ENCODE measurements around the gene OR13D1. TPM values are rescaled to one million over a fixed set of nuclear protein-coding genes. Genes with fewer than 3 reads are reported as not detected.
"Not testable (repeated sequence)": the region's sequence is repeated elsewhere in the genome, so short reads cannot be mapped to it uniquely, and the experiment has no call there.

Gene OR13D1, protein sequence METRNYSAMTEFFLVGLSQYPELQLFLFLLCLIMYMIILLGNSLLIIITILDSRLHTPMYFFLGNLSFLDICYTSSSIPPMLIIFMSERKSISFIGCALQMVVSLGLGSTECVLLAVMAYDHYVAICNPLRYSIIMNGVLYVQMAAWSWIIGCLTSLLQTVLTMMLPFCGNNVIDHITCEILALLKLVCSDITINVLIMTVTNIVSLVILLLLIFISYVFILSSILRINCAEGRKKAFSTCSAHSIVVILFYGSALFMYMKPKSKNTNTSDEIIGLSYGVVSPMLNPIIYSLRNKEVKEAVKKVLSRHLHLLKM
- not detected for total RNA-seq

DNA sequence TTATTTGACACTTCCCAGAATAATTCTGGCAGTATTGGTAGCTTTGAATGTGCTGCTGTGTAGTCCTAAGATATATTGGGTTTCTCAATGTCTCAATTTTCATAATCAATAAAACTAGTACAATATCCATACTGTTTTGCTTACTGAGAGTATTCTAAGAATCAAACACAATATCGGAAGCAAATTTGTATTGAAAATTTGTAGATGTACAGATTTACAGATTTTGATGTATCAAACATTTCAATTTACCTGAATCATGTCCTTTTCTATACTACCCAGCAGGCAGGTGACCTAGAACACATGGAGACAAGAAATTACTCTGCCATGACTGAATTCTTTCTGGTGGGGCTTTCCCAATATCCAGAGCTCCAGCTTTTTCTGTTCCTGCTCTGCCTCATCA, at the start of gene OR13D1:
TSS of gene OR13D1 (plus strand) at position 301 of the 400 bp plus-strand sequence. CDS start at position 301, 0 bp downstream.
- ChIA-PET CTCF (no interaction called here), POLR2A (no interaction called here)

DNA sequence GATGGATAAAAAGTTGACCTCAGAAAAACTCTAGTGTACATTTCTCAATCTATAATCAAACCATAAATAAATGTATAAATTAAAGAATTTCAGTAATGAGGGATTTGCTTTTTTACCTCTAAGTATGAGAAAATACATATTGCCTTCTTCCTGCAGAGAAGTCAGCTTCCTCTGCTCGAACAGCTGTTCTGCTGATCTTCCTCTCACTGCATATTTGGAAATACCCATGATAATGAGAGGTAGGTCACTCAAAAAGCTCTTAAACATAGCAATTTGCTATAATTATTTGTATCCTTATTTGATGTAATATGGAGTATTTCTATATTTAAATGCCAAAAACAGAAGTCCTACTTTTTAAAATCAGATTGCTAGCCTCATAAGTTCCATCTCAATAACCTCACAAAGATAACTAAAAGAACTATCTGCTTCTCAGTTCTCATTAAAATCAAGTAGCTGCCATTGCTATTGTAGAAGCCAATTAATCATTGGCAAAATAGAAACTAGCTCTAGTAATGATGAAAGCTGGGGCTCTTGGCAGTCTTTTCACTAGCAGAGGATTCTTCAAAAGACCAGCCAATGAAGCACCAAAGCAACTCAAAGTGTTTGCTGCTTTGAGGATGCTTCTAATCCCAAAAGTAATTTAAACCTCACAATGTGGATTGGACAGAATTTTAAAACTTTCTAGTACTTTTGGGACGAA, 35.7 kb upstream of the OR13D1 start:
- ChIA-PET CTCF (no interaction called here), POLR2A (no interaction called here)

DNA sequence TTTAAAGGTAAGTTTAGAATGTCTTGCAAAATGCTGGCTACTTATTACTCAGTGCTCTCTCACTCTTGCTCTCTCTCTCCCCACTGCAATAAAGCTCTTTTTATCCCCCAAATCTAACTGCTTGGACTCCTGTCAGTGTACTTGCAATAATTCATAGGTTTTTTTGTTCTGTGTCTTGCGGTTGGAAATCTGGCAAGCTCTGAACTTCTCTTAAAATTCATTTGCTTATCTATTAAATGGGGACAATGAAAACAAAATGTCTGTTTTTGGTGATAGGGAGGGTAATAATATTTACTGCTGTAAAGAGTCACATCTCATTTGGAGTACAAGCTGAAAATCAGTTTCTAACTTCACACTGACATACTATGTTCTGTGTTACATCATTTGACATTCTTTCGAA, 18.7 kb upstream of the OR13D1 start:
- ChIA-PET POLR2A (no interaction called here), CTCF (no interaction called here)

DNA sequence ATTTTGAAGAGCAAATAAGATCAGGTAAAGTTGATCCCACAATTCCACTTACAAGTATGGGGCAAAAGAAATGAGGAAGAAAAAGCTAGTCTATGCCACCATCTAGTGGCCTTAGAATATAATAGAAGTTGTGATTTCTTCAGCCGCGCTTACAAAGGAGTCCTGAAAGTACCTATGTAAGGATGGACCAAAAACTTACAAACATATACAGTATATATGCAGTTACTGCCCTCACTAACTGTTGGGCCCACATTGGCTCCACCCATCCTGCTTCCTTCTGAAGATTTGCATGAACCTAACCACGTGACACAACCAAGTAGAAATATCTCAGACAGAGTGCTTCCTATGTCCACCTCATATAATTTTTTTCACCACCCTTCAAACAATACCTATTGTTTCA, 11.7 kb upstream of the OR13D1 start:
- ChIA-PET POLR2A (no interaction called here), CTCF (no interaction called here)

DNA sequence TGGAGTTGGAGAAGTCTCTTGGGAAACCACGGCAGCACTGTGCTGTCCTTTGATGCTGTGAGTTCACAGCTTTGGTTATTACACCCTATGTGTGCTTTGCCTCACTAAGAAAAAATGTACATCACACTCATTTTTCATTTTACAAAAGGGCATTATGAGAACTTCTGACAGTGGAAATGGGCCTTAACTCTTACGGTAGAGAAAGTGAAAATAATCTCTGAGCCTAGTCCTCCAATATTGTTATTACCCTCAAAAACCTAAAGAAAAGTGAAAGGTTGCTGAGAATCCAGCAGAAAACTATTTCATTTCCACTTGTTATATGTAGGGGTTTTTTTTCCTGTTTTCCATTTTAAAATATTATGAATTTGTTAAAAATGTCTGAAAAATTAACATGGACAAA, 8.2 kb upstream of the OR13D1 start:
- ChIA-PET CTCF (no interaction called here), POLR2A (no interaction called here)

DNA sequence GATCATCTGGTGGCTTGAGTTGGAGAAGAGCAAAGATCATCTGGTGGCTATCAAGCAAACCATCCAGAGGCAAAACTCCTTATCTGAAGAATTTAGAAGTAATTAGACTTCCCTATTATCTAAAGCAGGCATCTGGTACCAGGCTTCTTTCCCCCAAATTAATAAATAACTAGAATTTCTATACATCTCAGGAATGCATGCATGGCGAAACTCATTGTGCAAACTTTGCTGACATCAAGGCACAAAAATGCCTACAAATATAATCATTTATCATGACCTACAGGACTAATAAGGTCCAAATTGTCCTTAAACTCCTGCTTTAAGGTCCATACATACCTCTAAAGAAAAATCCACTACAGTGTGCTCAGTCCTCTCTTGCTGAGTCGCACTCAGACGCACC, 6.0 kb downstream of the OR13D1 start:
- ChIA-PET CTCF (no interaction called here), POLR2A (no interaction called here)

DNA sequence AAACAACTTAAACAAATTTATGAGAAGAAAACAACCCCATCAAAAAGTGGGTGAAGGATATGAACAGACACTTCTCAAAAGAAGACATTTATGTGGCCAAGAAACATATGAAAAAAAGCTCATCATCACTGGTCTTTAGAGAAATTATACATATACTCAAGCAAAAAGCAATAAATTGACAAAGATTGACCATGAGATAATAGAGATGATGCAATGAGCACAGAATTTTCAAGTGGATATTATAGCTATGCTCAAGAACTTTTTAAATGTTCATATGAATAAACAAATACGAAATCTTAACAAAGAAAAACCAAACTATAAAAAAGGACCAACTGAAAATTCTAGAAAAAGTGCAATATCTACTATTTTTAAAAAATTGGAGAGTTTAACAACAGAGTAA, 14.4 kb downstream of the OR13D1 start:
- POLR2A ChIA-PET, CTCF ChIA-PET: not testable (repeated sequence)

DNA sequence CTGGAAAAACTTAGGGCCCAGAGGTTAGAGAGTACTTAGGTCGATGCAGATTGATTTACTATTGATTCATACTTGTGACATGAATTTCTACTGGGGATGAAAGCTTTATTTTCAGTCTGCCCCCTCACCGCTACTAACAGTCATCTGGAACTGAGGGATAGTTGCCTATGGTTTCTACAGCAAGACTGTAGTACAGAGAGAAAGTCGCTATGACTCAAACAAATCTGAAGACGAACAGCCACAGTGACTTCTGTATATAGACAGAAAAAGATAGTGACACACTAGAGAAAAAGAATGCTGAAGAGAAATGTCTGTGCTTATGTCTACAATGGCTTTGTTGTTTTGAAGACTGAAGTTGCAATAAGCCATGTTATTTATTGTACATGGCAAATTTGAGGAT, 17.3 kb downstream of the OR13D1 start:
- POLR2A ChIA-PET = no interaction called here
- CTCF ChIA-PET = no interaction called here

DNA sequence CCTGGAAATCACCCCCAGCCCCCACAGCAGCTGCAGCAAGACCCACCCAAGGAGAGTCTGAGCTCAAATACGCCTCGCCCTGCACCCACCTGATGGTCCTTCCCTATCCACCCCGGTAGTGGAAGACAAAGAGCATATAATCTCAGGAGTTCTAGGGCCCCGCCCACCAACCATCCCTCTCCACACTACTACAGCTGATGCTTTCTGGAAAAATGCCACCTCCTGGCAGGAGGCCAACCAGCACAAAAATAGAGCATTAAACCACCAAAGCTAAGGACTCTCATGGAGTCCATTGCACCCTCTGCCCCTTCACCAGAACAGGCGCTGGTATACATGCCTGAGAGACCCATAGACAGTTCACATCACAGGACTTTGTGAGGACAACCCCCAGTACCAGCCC, 30.7 kb downstream of the OR13D1 start:
- ChIA-PET POLR2A (no interaction called here), CTCF (no interaction called here)

DNA sequence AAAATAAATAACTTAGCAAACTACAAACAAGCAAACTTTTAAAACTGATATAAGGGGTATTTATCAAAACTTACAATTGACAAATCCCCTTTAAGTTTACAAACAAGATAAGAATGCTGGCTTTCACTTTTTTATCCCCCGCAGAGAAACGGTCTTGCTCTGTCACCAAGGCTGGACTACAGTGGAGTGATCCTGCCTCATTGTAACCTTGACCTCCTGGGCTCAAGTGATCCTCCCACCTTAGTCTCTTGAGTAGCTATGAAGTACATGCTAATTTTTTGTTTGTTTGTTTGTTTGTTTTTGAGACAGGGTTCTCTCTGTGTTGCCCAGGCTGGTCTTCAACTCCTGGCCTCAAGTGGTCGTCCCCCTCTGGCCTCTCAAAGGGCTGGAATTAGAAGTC, 44.1 kb downstream of the OR13D1 start:
- ChIA-PET CTCF (no interaction called here), POLR2A (no interaction called here)

DNA sequence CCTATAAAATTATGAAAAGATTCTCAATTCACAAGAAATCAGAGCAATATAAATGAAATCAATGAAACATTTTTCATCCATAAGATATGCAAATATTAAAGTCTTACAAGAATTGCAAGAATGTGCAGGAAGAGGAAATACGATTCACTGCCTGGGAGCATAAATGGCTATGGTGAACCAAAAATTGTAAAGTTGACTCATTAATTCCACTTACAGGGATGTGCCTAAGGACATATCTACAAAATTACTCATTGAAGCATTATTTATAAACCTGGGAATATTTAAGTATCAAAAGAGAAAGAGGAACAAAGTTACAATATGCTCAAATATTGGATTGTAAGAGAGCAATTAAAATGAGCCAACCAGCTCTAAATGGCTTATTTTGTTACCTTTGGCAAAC, 46.3 kb downstream of the OR13D1 start:
- ChIA-PET CTCF (no interaction called here), POLR2A (no interaction called here)

DNA sequence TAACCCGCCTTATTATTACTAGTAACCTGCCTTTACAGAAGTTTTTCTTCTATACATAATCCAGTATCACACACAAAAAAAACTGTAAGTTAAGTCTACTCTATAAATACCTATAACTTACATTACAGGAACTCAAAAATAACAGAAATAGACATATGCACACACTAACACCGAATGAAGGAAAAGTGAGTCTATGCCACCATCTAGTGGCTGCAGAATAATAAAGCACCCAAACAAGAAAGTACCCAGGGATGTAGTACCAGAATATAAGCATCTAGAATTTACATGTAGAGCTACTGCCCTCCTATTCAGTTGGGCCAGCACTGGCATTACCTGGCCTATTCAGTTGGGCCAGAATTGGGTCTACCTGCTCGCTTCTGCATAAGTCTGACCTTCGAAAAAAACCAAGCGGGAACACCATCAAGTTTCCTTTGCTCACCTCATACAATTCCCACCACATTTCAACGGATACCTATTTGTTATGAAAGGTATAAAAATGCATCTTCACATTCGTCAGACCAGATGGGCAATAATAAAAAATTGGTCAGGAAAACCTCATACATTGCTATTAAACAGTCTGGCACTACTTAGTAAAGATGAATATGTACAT, 49.2 kb downstream of the OR13D1 start:
- CTCF ChIA-PET = no interaction called here
- POLR2A ChIA-PET = no interaction called here

Other genes with a start within 250 kb of the OR13D1 start
- not detected for gene OR13F1, start 190.3 kb upstream of the OR13D1 start, total RNA-seq
- not detected for gene OR13C4, start 167.3 kb upstream of the OR13D1 start, total RNA-seq
- gene OR13C3, start 157.7 kb upstream of the OR13D1 start, total RNA-seq = not detected
- not detected for gene OR13C8, start 125.3 kb upstream of the OR13D1 start, total RNA-seq
- gene OR13C5, start 95.1 kb upstream of the OR13D1 start, total RNA-seq = not detected
- gene OR13C2, start 88.9 kb upstream of the OR13D1 start, total RNA-seq = not detected
- gene OR13C9, start 76.3 kb upstream of the OR13D1 start, total RNA-seq = not detected
- gene NIPSNAP3A, start 53.2 kb downstream of the OR13D1 start, total RNA-seq = 10 to 100 TPM in 1 of 2 experiments, 1 to 10 TPM in 1; 9.9 to 10.4 TPM
- gene NIPSNAP3B, start 69.6 kb downstream of the OR13D1 start, total RNA-seq = under 1 TPM; 0.46 to 0.59 TPM
- under 1 TPM; 0.29 to 0.32 TPM for gene ABCA1, start 233.6 kb downstream of the OR13D1 start, total RNA-seq

Measured in activated CD8-positive, alpha-beta memory T cell treated with anti-CD3 and anti-CD28 coated beads for 36 hours (primary cell).